ENCODE data around the gene LCNL1. TPM values are rescaled to one million over a fixed set of nuclear protein-coding genes. Genes with fewer than 3 reads are reported as not detected.

The LCNL1 gene
- total and polyA plus RNA-seq, 4 donors = 0.01 to 0.08 TPM; not detected in 2

- 87% methylated on average over 17 of the region's 17 CpGs for WGBS
- no peaks in the 10 kb centered on the region for H3K36me3 ChIP-seq (ENCODE audit: control insufficient read depth in 4 of 4, insufficient read depth in 3 of 4, low read depth in 1 of 4, low read length in 3 of 4)
- no peaks in the 10 kb centered on the region for H3K9me3 ChIP-seq (ENCODE audit: control insufficient read depth in 4 of 4, low read length in 3 of 4)
- no peak for TF ChIP-seq EGR1 (IDR thresholded peaks at IDR 0.05; ENCODE audit: low read depth in 2 of 2)
- TF ChIP-seq REST (IDR thresholded peaks at IDR 0.05) = no peak
- no peak for TF ChIP-seq ZBTB33 (IDR thresholded peaks at IDR 0.05)
- TF ChIP-seq RAD21 (IDR thresholded peaks at IDR 0.05) = no peak
- no peak overlapping the region for H3K27ac ChIP-seq (ENCODE audit: low read depth in 1 of 2, low read length in 2 of 2)
- H3K27me3 ChIP-seq (ENCODE audit: control insufficient read depth in 4 of 4, insufficient read depth in 4 of 4, low read length in 3 of 4) = no peaks in the 10 kb centered on the region
- no peak overlapping the region for H3K9ac ChIP-seq (ENCODE audit: low read depth in 1 of 2, low read length in 2 of 2)
- DNase-seq (ENCODE audit: low spot score) = no peak
- no peak overlapping the region for H3K4me3 ChIP-seq (ENCODE audit: low read depth in 1 of 3, low read length in 3 of 3)
- H3K4me1 ChIP-seq (ENCODE audit: control insufficient read depth in 4 of 4, insufficient read depth in 4 of 4, low read length in 3 of 4) = peaks cover 0 to 2% (median 0%) of the 10 kb centered on the region in 4 donors
These were observed 13.6 kb upstream of the LCNL1 start for GRCh38 chr9:136969150-136969549.

- 82% methylated on average over 5 of the region's 5 CpGs for WGBS
- Histone ChIP-seq H3K27ac (ENCODE audit: low read depth in 1 of 2, low read length in 2 of 2) (no peak overlapping the region), H3K27me3 (ENCODE audit: control insufficient read depth in 4 of 4, insufficient read depth in 4 of 4, low read length in 3 of 4) (no peaks in the 10 kb centered on the region), H3K4me3 (ENCODE audit: low read depth in 1 of 3, low read length in 3 of 3) (no peak overlapping the region), H3K9ac (ENCODE audit: low read depth in 1 of 2, low read length in 2 of 2) (no peak overlapping the region), H3K9me3 (ENCODE audit: control insufficient read depth in 4 of 4, low read length in 3 of 4) (no peaks in the 10 kb centered on the region), H3K4me1 (ENCODE audit: control insufficient read depth in 4 of 4, insufficient read depth in 4 of 4, low read length in 3 of 4) (peaks cover 0 to 2% (median 0%) of the 10 kb centered on the region in 4 donors), H3K36me3 (ENCODE audit: control insufficient read depth in 4 of 4, insufficient read depth in 3 of 4, low read depth in 1 of 4, low read length in 3 of 4) (no peaks in the 10 kb centered on the region)
- no peak for TF ChIP-seq GABPA (IDR thresholded peaks at IDR 0.05 in 1 of 2, conservative IDR thresholded peaks at IDR 0.05 in 1 of 2)
- no peak for TF ChIP-seq HNF4G (IDR thresholded peaks at IDR 0.05)
- no peak for TF ChIP-seq REST (IDR thresholded peaks at IDR 0.05)
- no peak for TF ChIP-seq FOXA1 (IDR thresholded peaks at IDR 0.05)
- TF ChIP-seq JUND (IDR thresholded peaks at IDR 0.05) = no peak
- TF ChIP-seq ZBTB33 (IDR thresholded peaks at IDR 0.05) = no peak
- no peak for TF ChIP-seq SP1 (IDR thresholded peaks at IDR 0.05)
- TF ChIP-seq HNF4A (conservative IDR thresholded peaks at IDR 0.05) = no peak
- TF ChIP-seq TAF1 (conservative IDR thresholded peaks at IDR 0.05) = no peak
- no peak for TF ChIP-seq RAD21 (IDR thresholded peaks at IDR 0.05)
- no peak for TF ChIP-seq CTCF (IDR thresholded peaks at IDR 0.05; ENCODE audit: low read depth, low read length, missing input control)
- TF ChIP-seq EGR1 (IDR thresholded peaks at IDR 0.05; ENCODE audit: low read depth in 2 of 2) = no peak
- no peak for TF ChIP-seq MAX (IDR thresholded peaks at IDR 0.05)
- TF ChIP-seq RXRA (IDR thresholded peaks at IDR 0.05) = no peak
- no peak for TF ChIP-seq NR2F2 (IDR thresholded peaks at IDR 0.05)
- TF ChIP-seq ATF3 (IDR thresholded peaks at IDR 0.05) = no peak
- TF ChIP-seq YY1 (IDR thresholded peaks at IDR 0.05) = no peak
- TF ChIP-seq FOXA2 (IDR thresholded peaks at IDR 0.05) = no peak
- no peak for DNase-seq (ENCODE audit: low spot score)
These were observed 13.0 kb upstream of the LCNL1 start for GRCh38 chr9:136969774-136970173.
